Islet of Langerhans (tissue), 1 donor: ENCODE data around the gene NPPB.

Experiments
- FAIRE-seq: peaks from one replicate; lab custom pipeline; 2011; peaks lifted over from hg19 to GRCh38; lab: Jason Lieb, UNC

The NPPB gene

GRCh38 chr1:11856698-11857097 lies 2.0 kb downstream of the NPPB start:
- FAIRE-seq = no peak

DNA sequence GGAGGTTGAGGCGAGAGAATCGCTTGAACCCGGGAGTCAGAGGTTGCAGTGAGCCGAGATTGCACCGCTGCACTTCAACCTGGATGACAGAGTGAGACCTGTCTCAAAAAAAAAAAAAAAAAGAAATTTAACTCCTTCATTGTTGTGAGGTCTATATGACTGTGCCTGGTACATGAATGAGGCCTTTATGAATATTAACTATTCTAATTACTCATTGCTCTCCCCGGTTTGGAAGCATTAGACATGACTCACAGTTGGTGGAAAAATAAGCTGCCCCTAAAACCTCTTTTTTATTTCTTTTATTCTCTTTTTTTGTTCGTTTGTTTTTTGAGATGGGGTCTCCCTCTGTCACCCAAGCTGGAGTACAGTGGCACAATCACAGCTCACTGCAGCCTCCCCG lies 3.3 kb downstream of the NPPB start:
- no peak for FAIRE-seq

GRCh38 chr1:11854519-11854918 lies 4.2 kb downstream of the NPPB start:
- FAIRE-seq = no peak

DNA sequence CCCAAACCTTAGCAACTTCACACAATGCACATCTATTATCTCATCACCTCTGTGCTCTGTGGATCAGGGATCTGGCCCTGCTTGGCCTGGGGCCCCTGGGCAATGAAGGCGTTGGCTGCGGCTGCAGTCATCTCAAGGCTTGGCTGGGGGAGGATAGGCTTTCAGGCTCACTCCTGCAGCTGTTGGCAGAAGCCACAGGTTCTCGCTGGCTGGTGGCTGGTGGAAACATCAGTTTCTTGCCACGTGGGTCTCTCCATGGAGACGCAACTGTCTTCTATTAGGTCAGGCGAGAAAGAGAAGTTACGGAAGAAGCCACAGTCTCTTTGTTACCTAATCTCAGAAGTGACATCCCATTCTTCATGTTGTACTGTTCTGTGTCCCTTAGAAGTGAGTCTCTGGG lies 7.6 kb downstream of the NPPB start:
- no peak for FAIRE-seq

DNA sequence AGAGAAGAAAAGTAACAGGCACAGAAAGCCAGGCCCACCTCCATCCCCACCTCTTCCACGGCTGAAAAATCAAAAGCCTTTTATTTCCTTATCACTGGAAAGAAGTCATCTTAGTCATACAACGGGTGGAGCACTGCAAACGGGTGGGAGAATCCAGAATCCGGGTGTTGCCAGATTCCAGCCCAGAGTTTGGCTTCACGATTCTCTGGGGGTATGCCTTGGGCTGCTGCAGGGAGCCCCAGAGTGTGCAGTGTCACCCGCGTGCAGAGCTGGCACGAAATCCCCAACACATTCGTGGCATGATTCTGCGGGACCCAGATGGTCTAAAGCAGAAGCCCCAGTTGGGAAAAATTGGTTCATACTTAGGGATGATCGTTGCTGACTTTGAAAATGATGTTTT lies 8.6 kb downstream of the NPPB start:
- no peak for FAIRE-seq

- FAIRE-seq = no peak
These were observed 10.4 kb downstream of the NPPB start for GRCh38 chr1:11848373-11848700.

GRCh38 chr1:11847667-11848372 lies 10.9 kb downstream of the NPPB start, which contains the start of gene NPPA:
Gene NPPA, minus strand, starts transcription at chr1:11847783. Its CDS starts 99 bp downstream, at chr1:11847684.
- FAIRE-seq = no peak

- FAIRE-seq = no peak
These were observed 13.0 kb downstream of the NPPB start for GRCh38 chr1:11845641-11846335.

DNA sequence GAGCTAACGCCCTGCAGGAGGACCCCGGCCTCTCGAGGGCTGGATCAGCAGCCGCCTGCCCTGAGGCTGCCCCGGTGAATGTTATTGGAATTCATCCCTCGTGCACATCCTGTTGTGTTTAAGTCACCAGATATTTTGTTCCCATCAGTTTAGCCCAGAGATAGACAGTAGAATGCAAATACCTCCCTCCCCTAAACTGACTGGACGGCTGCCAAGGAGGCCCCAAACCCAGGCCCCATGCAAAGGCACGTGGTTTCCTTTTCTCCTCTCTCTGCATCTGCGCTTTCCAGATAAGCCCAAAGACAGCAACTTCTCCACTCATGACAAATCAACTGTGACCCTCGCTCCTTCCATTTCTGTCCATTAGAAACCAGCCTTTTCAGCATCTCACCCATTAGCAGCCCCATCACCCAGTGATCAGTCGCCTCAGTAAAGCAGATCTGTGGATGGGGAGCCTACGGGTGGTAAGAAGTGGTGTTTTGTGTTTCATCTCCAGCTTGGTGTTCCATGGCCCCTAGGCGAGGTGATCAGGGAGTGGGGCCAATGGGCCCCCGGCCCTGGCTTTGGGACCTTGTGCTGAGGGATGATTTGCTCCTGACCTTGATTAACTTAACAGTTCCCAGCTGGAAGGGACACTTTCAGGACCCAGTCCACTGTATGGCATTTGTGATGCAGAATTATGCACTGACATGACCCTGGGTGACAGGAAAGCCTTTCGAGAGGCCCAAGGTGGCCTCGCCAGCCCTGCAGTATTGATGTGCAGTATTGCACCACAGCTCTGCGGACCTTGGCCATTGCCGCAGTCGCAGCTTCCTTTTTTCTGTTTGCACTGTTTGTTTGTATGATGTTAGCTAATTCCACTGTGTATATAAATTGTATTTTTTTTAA lies 16.3 kb downstream of the NPPB start:
- FAIRE-seq = no peak

GRCh38 chr1:11841245-11842153 lies 17.2 kb downstream of the NPPB start:
- no peak for FAIRE-seq

DNA sequence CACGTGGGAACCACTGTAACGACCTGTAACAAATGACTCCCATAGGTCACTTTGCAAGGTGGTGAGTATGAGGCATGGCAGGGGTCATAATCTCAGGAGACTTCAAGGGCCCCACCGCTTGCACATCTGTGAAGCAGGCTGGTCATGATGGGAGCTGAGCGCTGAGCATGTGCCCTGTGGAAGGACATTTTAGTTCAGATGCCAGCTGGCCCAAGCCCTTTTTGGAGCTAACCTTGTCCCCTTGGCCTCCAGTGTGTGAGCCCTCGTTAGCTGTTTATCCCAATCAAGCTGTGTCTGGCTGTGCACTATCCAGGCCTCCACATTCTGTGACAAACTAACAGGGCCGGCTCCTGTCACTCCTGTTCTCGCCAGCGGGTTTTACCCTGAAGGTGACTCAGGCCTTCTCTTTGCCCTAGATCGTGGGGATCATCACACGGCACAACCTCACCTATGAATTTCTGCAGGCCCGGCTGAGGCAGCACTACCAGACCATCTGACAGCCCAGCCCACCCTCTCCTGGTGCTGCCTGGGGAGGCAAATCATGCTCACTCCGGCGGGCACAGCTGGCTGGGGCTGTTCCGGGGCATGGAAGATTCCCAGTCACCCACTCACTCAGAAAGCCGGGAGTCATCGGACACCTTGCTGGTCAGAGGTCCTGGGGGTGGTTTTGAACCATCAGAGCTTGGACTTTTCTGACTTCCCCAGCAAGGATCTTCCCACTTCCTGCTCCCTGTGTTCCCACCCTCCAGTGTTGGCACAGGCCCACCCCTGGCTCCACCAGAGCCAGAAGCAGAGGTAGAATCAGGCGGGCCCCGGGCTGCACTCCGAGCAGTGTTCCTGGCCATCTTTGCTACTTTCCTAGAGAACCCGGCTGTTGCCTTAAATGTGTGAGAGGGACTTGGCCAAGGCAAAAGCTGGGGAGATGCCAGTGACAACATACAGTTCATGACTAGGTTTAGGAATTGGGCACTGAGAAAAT lies 18.7 kb downstream of the NPPB start:
- FAIRE-seq = no peak

GRCh38 chr1:11838349-11839272 lies 20.1 kb downstream of the NPPB start:
- FAIRE-seq = no peak

DNA sequence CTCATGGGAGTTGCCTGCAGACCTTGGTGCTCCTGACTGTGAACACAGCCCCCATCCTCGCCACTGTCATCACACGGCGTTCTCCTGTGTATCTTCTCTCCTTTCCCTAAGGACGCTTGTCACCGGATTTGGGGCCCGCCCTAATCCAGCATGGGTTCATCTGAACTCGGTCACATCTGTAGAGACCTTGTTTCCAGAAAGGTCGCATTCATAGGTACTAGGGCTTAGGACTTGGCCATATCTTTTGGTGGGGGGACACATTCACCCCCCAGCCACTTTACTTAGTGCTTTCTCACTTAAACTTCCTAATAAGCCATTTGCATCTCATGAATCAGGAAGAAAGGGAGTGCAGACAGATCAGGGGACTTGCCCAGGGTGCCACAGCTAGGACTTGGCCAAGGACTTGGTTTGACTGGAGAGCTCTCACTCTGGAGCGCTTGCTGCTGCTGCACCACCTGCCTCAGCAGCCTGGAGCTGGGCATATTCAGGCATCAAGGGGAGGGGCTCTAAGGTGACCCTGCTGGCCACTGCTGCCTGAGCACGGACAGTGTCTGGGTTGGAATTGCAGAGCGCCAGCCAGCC lies 20.9 kb downstream of the NPPB start:
- no peak for FAIRE-seq

DNA sequence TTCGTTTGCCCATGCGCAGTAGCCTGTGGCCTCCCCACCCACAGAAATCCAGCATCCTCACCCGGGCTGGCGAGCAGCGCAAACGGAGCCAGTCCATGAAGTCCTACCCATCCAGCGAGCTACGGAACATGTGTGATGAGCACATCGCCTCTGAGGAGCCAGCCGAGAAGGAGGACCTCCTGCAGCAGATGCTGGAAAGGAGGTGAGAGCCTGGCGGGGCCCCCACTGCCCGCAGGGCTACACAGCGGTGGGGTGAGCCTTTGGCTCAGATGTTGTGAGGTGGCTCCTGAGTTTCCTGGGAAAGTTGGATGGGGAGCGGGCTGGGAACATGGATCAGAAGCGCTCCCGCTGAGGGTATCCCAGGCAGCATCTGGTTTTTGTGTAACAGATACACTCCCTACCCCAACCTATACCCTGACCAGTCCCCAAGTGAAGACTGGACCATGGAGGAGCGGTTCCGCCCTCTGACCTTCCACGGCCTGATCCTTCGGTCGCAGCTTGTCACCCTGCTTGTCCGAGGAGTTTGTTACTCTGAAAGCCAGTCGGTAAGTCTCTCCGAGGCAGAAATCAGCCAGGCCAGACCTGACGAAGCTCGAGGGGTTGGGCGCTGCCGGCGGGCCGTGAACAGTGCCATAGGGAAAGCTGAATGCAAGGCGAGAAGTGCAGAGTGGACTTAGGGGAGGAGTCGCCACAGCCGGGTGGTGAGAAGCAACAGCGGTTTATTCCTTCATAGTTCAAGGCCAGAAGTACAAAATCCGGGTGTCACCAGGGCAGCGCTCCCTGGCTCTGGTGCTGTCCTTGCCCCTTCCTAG lies 21.6 kb downstream of the NPPB start:
- no peak for FAIRE-seq

DNA sequence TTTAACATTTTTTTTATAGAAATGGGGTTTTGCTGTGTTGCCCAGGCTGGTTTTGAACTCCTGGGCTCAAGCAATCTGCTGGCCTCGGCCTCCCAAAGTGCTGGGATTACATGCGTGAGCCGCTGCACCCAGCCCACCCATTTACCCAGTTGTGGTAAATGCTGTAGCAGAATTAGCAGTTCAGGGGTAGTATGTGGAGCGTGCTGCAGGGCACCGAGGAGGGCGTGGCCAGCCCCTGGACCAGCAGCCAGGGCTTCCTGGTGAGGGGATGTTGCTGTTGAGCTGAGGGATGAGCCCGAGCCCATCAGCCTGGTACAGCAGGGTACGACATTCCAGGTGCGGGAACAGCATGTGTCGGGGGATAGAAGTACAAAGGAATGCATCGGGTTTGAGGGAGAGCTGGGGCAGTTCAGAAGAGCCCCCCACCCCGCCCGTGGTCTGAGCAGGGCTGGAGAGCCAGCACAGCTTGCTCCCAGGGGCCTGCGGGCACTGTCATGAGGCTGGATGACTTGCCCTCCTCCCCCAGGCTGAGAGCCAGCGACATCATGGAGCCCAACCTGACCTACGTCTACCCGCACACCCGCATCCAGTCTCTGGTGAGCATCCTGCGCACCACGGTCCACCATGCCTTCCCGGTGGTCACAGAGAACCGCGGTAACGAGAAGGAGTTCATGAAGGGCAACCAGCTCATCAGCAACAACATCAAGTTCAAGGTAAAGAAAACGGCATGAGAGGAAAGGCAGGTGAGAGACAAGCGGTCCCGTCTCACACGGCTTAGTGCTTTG lies 23.1 kb downstream of the NPPB start:
- no peak for FAIRE-seq

GRCh38 chr1:11833900-11834299 lies 24.8 kb downstream of the NPPB start:
- no peak for FAIRE-seq

- no peak for FAIRE-seq
These were observed 25.2 kb downstream of the NPPB start for GRCh38 chr1:11833497-11833896.
